MM.1S (cell line): ENCODE data around the gene PGLYRP1.

ENCODE experiments used
- EZH2 ChIP-seq: fragments of 300-600 bp; sonication (generic); optimal IDR thresholded peaks from 2 replicates; pipeline ENCODE3; 2017; ENCODE audit warnings: low read depth, mild to moderate bottlenecking, antibody characterized with exemption, low read length, mixed read lengths
- TF ChIP-seq, protein P1 (sequence below): fragments of 300-600 bp; sonication (generic); IDR thresholded peaks from 2 replicates; pipeline ENCODE4 v1.5.1; 2016; ENCODE audit warnings: antibody characterized with exemption, low read length, mixed read lengths

DNA sequence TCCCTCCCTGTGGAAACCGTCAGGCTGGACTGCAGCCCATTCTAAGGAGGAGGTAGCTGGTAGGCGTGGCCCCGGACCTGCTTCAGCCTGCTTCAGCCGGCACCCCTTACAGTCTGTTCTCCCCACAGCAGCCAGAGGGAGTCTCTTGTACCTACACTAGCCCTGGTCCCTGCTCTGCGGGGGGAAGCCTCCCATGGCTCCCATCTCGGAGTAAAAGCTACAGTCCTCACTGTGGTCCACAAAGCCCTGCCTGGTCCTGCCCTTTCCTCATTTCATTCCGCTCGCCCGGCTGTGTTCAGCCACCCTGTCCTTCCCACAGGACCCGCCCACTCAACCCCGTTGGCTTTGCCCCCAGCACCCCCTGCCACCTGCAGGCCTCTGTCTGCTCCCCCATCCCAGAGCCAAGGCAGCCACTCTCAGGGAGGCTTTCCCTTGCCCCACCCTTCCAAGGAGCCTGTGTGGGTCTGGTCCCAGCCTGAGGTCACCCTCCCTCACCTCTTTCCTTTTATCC, 1.3 kb downstream of the PGLYRP1 start:
- TF ChIP-seq, protein P1, sequence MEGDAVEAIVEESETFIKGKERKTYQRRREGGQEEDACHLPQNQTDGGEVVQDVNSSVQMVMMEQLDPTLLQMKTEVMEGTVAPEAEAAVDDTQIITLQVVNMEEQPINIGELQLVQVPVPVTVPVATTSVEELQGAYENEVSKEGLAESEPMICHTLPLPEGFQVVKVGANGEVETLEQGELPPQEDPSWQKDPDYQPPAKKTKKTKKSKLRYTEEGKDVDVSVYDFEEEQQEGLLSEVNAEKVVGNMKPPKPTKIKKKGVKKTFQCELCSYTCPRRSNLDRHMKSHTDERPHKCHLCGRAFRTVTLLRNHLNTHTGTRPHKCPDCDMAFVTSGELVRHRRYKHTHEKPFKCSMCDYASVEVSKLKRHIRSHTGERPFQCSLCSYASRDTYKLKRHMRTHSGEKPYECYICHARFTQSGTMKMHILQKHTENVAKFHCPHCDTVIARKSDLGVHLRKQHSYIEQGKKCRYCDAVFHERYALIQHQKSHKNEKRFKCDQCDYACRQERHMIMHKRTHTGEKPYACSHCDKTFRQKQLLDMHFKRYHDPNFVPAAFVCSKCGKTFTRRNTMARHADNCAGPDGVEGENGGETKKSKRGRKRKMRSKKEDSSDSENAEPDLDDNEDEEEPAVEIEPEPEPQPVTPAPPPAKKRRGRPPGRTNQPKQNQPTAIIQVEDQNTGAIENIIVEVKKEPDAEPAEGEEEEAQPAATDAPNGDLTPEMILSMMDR = no peak
- TF ChIP-seq EZH2 = no peak
